Central memory CD8-positive, alpha-beta T cell (primary cell): ENCODE measurements around the gene VAMP7.
"Not testable (repeated sequence)": the region's sequence is repeated elsewhere in the genome, so short reads cannot be mapped to it uniquely, and the experiment has no call there.

Experiments
- ATAC-seq: fragments of 150-1000 bp; cut with Tn5 transposase; replicated peaks from 2 replicates; pipeline ENCODE4 v1.10.0; 2022; ENCODE audit warnings: mild to moderate bottlenecking, moderate FRiP score, moderate number of reproducible peaks; ENCODE audit not compliant: poor library complexity, severe bottlenecking; ENCODE audit errors: extremely low read depth
- DNase-seq, 2 donors: peaks; one replicate each; pipeline ENCODE4 v3.0.0; 2021; ENCODE audit warnings: low spot score in 2 of 2
- H3K27ac Mint-ChIP-seq: one replicate; pipeline ENCODE4 v1.8.0; 2022; ENCODE audit warnings: low read depth, mild to moderate bottlenecking, moderate library complexity, mixed read lengths
- H3K27me3 Mint-ChIP-seq: one replicate; pipeline ENCODE4 v1.8.0; 2022; ENCODE audit warnings: mixed read lengths
- H3K36me3 Mint-ChIP-seq: one replicate; pipeline ENCODE4 v1.8.0; 2022; ENCODE audit warnings: mild to moderate bottlenecking, moderate library complexity, mixed read lengths; ENCODE audit not compliant: insufficient read depth
- H3K4me1 Mint-ChIP-seq: one replicate; pipeline ENCODE4 v1.8.0; 2022; ENCODE audit warnings: mixed read lengths
- H3K4me3 Mint-ChIP-seq: one replicate; pipeline ENCODE4 v1.8.0; 2022; ENCODE audit warnings: mild to moderate bottlenecking, moderate library complexity, mixed read lengths
- H3K9me3 Mint-ChIP-seq: one replicate; pipeline ENCODE4 v1.8.0; 2022; ENCODE audit warnings: mixed read lengths

VAMP7 gene

GRCh38 chrX:155881158-155881993 lies at the start of gene VAMP7:
Gene VAMP7 (plus strand): TSS chrX:155881345. CDS start chrX:155889467, 8,122 bp downstream.
- DNase-seq (peak; percentile 38 to 63), ATAC-seq (peak; percentile 96)
- Mint-ChIP-seq H3K4me3 (peak within 1 kb of the TSS; percentile 90), H3K36me3 (peaks cover 15% of the 10 kb centered on the region), H3K4me1 (peaks cover 24% of the 10 kb centered on the region), H3K27me3 (no peaks in the 10 kb centered on the region), H3K9me3 (peaks cover 5% of the 10 kb centered on the region), H3K27ac (peak within 1 kb of the TSS; percentile 85)

GRCh38 chrX:155841232-155841631 lies 39.9 kb upstream of the VAMP7 start:
- ATAC-seq: no peak
- Mint-ChIP-seq H3K9me3 (no peaks in the 10 kb centered on the region), H3K4me3 (no peak overlapping the region), H3K4me1 (no peaks in the 10 kb centered on the region), H3K27ac (no peak overlapping the region), H3K27me3 (no peaks in the 10 kb centered on the region), H3K36me3 (no peaks in the 10 kb centered on the region)
- DNase-seq: no peak

GRCh38 chrX:155851786-155852185 lies 29.4 kb upstream of the VAMP7 start:
- not testable (repeated sequence) for H3K4me1 Mint-ChIP-seq, H3K9me3 Mint-ChIP-seq, H3K4me3 Mint-ChIP-seq, DNase-seq, H3K27ac Mint-ChIP-seq, H3K36me3 Mint-ChIP-seq, ATAC-seq
- H3K27me3 Mint-ChIP-seq: peaks cover 12% of the 10 kb centered on the region

GRCh38 chrX:155857561-155857960 lies 23.6 kb upstream of the VAMP7 start:
- no peaks in the 10 kb centered on the region for H3K36me3 Mint-ChIP-seq
- no peak overlapping the region for H3K27ac Mint-ChIP-seq
- H3K4me1 Mint-ChIP-seq: no peaks in the 10 kb centered on the region
- H3K9me3 Mint-ChIP-seq: no peaks in the 10 kb centered on the region
- peaks cover 19% of the 10 kb centered on the region for H3K27me3 Mint-ChIP-seq
- DNase-seq: no peak
- H3K4me3 Mint-ChIP-seq: no peak overlapping the region
- no peak for ATAC-seq

- Mint-ChIP-seq H3K36me3 (no peaks in the 10 kb centered on the region), H3K9me3 (peaks cover 16% of the 10 kb centered on the region), H3K27me3 (peaks cover 17% of the 10 kb centered on the region), H3K27ac (no peak overlapping the region), H3K4me3 (no peak overlapping the region), H3K4me1 (no peaks in the 10 kb centered on the region)
- ATAC-seq (no peak), DNase-seq (no peak)
These were observed 16.5 kb upstream of the VAMP7 start for GRCh38 chrX:155864655-155865054.

GRCh38 chrX:155865193-155865592 lies 16.0 kb upstream of the VAMP7 start:
- Mint-ChIP-seq H3K36me3 (no peaks in the 10 kb centered on the region), H3K27me3 (peaks cover 17% of the 10 kb centered on the region), H3K27ac (no peak overlapping the region), H3K9me3 (peaks cover 17% of the 10 kb centered on the region), H3K4me1 (no peaks in the 10 kb centered on the region), H3K4me3 (no peak overlapping the region)
- no peak for ATAC-seq
- no peak for DNase-seq

- no peak for DNase-seq
- Mint-ChIP-seq H3K9me3 (peaks cover 17% of the 10 kb centered on the region), H3K4me1 (no peaks in the 10 kb centered on the region), H3K36me3 (no peaks in the 10 kb centered on the region), H3K27ac (no peak overlapping the region), H3K27me3 (peaks cover 7% of the 10 kb centered on the region), H3K4me3 (no peak overlapping the region)
- ATAC-seq: no peak
These were observed 13.3 kb upstream of the VAMP7 start for GRCh38 chrX:155867821-155868220.

- H3K9me3 Mint-ChIP-seq: peaks cover 17% of the 10 kb centered on the region
- H3K27ac Mint-ChIP-seq: no peak overlapping the region
- peaks cover 10% of the 10 kb centered on the region for H3K27me3 Mint-ChIP-seq
- H3K4me1 Mint-ChIP-seq: no peaks in the 10 kb centered on the region
- no peak overlapping the region for H3K4me3 Mint-ChIP-seq
- DNase-seq: no peak
- no peak for ATAC-seq
- H3K36me3 Mint-ChIP-seq: no peaks in the 10 kb centered on the region
These were observed 10.2 kb upstream of the VAMP7 start for GRCh38 chrX:155870958-155871357.

- DNase-seq (no peak), ATAC-seq (no peak)
- H3K27ac Mint-ChIP-seq: no peak overlapping the region
- no peak overlapping the region for H3K4me3 Mint-ChIP-seq
- no peaks in the 10 kb centered on the region for H3K4me1 Mint-ChIP-seq
- no peaks in the 10 kb centered on the region for H3K36me3 Mint-ChIP-seq
- peaks cover 10% of the 10 kb centered on the region for H3K27me3 Mint-ChIP-seq
- peaks cover 17% of the 10 kb centered on the region for H3K9me3 Mint-ChIP-seq
These were observed 9.2 kb upstream of the VAMP7 start for GRCh38 chrX:155871934-155872333.

GRCh38 chrX:155873188-155873587 lies 8.0 kb upstream of the VAMP7 start:
- Mint-ChIP-seq H3K27me3 (peaks cover 10% of the 10 kb centered on the region), H3K4me1 (no peaks in the 10 kb centered on the region), H3K4me3 (no peak overlapping the region), H3K27ac (no peak overlapping the region), H3K36me3 (no peaks in the 10 kb centered on the region), H3K9me3 (peaks cover 12% of the 10 kb centered on the region)
- DNase-seq (no peak), ATAC-seq (no peak)

GRCh38 chrX:155874571-155875244 lies 6.4 kb upstream of the VAMP7 start:
- Mint-ChIP-seq H3K27ac (no peak overlapping the region), H3K4me3 (no peak overlapping the region), H3K27me3 (peaks cover 10% of the 10 kb centered on the region), H3K9me3 (peaks cover under 1% of the 10 kb centered on the region), H3K36me3 (no peaks in the 10 kb centered on the region), H3K4me1 (no peaks in the 10 kb centered on the region)
- DNase-seq (no peak), ATAC-seq (no peak)

- DNase-seq (no peak), ATAC-seq (no peak)
- peaks cover under 1% of the 10 kb centered on the region for H3K9me3 Mint-ChIP-seq
- no peak overlapping the region for H3K4me3 Mint-ChIP-seq
- H3K4me1 Mint-ChIP-seq: peaks cover 6% of the 10 kb centered on the region
- no peak overlapping the region for H3K27ac Mint-ChIP-seq
- peaks cover 10% of the 10 kb centered on the region for H3K27me3 Mint-ChIP-seq
- peaks cover 8% of the 10 kb centered on the region for H3K36me3 Mint-ChIP-seq
These were observed 4.4 kb upstream of the VAMP7 start for GRCh38 chrX:155876704-155877103.

- ATAC-seq (no peak), DNase-seq (no peak)
- Mint-ChIP-seq H3K4me1 (peaks cover 11% of the 10 kb centered on the region), H3K27me3 (peaks cover 10% of the 10 kb centered on the region), H3K36me3 (peaks cover 10% of the 10 kb centered on the region), H3K4me3 (no peak overlapping the region), H3K9me3 (peaks cover 5% of the 10 kb centered on the region), H3K27ac (no peak overlapping the region)
These were observed 3.9 kb upstream of the VAMP7 start for GRCh38 chrX:155877288-155877687.
